ENCODE measurements around the gene EXOC1L. TPM values are rescaled to one million over a fixed set of nuclear protein-coding genes. Genes with fewer than 3 reads are reported as not detected.

EXOC1L gene, protein sequence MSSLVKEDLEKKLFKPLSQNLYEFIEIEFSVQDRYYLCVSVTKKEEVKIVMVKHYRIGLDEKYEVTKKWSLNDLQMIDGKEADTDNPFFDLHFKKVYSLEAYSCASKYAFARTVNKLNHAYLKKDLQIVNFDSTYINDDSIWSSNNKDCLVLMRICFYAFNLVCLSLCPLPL
- polyA plus RNA-seq (2013, experiment 1 of 2) = not detected
- not detected for polyA plus RNA-seq (2013, experiment 2 of 2)

DNA sequence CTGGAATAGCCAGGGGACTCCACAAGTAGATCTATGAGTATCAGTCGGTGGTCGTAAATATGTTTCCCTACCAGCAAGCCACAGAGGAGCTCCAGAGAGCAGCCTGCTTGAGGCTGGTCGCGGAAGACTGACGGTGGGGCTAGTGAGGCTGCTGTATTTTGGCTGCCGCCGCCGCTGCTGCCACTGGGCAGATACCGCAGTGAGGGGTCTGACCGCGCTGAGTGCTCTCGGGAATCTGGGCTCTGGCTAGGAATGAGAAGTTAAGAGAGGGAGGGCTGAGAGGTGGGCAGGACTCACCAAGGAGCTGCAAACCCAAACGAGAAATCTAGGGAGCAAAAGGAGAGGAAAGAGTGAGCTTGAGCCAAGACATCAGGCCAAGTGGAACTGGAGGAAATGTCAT is at the start of gene EXOC1L:
Gene EXOC1L (plus strand): TSS at position 157 of the 400 bp plus-strand sequence. CDS start 237 bp downstream, at position 394.
- H3K9ac ChIP-seq (ENCODE audit: low read depth, low read length) = 0 out of 2 replicates have a peak within 1 kb of the TSS, but pooled peaks have one; percentile 34
- 6% methylated on average over 13 of the region's 13 CpGs for WGBS
- peaks cover 3% of the 10 kb centered on the region; the same call in 1 of the 2 replicates for H3K4me1 ChIP-seq (ENCODE audit: insufficient read depth, low read length)
- H3K27me3 ChIP-seq (ENCODE audit: insufficient read depth, low read length) = no peaks in the 10 kb centered on the region
- no peak within 1 kb of the TSS for H3K27ac ChIP-seq (ENCODE audit: low read depth, low read length)
- H3K9me3 ChIP-seq (ENCODE audit: insufficient read depth, low read depth, low read length) = no peaks in the 10 kb centered on the region
- H3K36me3 ChIP-seq (ENCODE audit: insufficient read depth, low read length) = no peaks in the 10 kb centered on the region
- peak within 1 kb of the TSS; percentile 36 for H3K4me3 ChIP-seq (ENCODE audit: low read length)

DNA sequence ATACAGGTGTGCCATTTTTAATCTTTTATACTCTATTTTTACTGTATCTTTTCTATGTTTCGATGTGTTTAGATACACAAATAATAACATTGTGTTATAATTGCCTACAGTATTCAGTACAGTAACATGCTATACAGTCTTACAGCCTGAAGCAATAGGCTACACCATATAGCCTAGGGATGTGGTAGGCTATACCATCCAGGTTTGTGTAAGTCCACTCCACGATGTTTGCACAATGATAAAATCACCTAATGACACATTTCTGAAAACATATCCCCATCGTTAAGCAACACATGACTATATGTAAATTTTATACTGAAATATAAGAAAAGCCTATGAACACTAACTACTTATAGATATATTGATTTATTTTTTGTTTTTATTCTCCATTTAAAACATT is 48.9 kb upstream of the EXOC1L start:
- Histone ChIP-seq H3K9ac (ENCODE audit: low read depth, low read length) (no peak overlapping the region), H3K9me3 (ENCODE audit: insufficient read depth, low read depth, low read length) (no peaks in the 10 kb centered on the region), H3K4me1 (ENCODE audit: insufficient read depth, low read length) (peaks cover 25% of the 10 kb centered on the region), H3K4me3 (ENCODE audit: low read length) (no peak overlapping the region), H3K27me3 (ENCODE audit: insufficient read depth, low read length) (no peaks in the 10 kb centered on the region), H3K27ac (ENCODE audit: low read depth, low read length) (no peak overlapping the region), H3K36me3 (ENCODE audit: insufficient read depth, low read length) (no peaks in the 10 kb centered on the region)
- WGBS = 83% methylated on average over 1 of the region's 3 CpGs

DNA sequence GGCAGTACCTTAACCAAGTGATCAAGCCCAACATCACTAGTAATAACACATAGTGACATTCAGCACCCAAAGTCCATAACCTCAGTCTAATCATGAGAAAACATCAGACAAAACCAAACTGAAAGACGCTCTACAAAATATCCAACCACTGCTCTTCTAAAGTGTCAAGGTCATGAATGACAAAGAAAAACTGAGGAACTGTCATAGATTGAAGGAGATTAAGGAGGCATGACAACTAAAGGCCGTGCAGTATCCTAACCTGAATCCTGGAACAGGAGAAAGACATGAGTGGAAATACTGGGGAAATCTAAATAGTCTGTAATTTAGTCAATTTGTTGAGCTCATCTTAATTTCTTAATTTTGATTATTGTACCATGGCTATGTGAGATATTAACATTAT is 38.2 kb upstream of the EXOC1L start:
- H3K36me3 ChIP-seq (ENCODE audit: insufficient read depth, low read length) = no peaks in the 10 kb centered on the region
- H3K9me3 ChIP-seq (ENCODE audit: insufficient read depth, low read depth, low read length) = no peaks in the 10 kb centered on the region
- H3K4me1 ChIP-seq (ENCODE audit: insufficient read depth, low read length) = no peaks in the 10 kb centered on the region
- no peak overlapping the region for H3K27ac ChIP-seq (ENCODE audit: low read depth, low read length)
- H3K4me3 ChIP-seq (ENCODE audit: low read length) = no peak overlapping the region
- H3K9ac ChIP-seq (ENCODE audit: low read depth, low read length) = no peak overlapping the region
- 83% methylated on average over 2 of the region's 2 CpGs for WGBS
- H3K27me3 ChIP-seq (ENCODE audit: insufficient read depth, low read length) = no peaks in the 10 kb centered on the region

DNA sequence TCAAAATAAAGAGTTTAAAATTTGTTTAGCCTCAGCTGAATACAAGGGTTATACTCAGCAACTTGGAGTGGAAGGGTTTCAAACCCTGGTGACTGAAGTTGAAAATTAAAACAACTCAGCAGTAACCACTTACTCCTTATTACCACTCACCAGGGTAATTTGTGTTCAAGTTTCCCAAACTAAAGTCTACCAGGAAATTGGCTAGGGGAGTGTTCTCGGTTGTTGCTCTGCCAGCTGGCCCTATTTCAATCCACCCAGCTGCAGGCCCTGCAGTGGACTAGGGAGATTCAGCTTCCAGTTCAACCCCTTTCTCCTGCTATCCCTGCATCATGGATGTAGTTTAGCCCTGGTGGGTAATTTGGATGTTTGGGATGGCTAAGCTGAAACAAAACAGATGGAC is 37.8 kb upstream of the EXOC1L start:
- H3K9ac ChIP-seq (ENCODE audit: low read depth, low read length) = no peak overlapping the region
- H3K9me3 ChIP-seq (ENCODE audit: insufficient read depth, low read depth, low read length) = no peaks in the 10 kb centered on the region
- no peaks in the 10 kb centered on the region for H3K4me1 ChIP-seq (ENCODE audit: insufficient read depth, low read length)
- WGBS = 100% methylated on average over 1 of the region's 1 CpG
- no peak overlapping the region for H3K27ac ChIP-seq (ENCODE audit: low read depth, low read length)
- H3K4me3 ChIP-seq (ENCODE audit: low read length) = no peak overlapping the region
- no peaks in the 10 kb centered on the region for H3K27me3 ChIP-seq (ENCODE audit: insufficient read depth, low read length)
- no peaks in the 10 kb centered on the region for H3K36me3 ChIP-seq (ENCODE audit: insufficient read depth, low read length)

DNA sequence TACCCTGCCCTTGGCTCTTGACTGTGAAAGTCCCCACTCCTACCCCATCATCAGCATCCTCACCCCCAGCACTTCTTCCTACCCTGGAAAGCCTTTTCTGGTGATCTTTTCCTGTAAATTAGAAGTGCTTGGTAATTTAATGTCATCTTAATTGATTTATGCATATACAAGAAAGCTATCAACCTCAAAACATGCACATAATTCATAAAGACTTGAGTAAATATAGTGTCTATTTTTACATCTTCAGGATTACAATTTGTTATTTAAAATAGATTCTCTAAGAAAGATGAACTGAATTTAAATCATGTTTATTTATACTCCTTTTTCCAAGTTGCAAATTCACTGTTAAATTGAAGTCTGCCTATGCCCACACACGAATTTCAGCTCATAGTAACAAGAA is 36.0 kb upstream of the EXOC1L start:
- no peaks in the 10 kb centered on the region for H3K9me3 ChIP-seq (ENCODE audit: insufficient read depth, low read depth, low read length)
- no peak overlapping the region for H3K9ac ChIP-seq (ENCODE audit: low read depth, low read length)
- H3K4me3 ChIP-seq (ENCODE audit: low read length) = no peak overlapping the region
- H3K27me3 ChIP-seq (ENCODE audit: insufficient read depth, low read length) = no peaks in the 10 kb centered on the region
- H3K36me3 ChIP-seq (ENCODE audit: insufficient read depth, low read length) = no peaks in the 10 kb centered on the region
- no peak overlapping the region for H3K27ac ChIP-seq (ENCODE audit: low read depth, low read length)
- H3K4me1 ChIP-seq (ENCODE audit: insufficient read depth, low read length) = no peaks in the 10 kb centered on the region
- WGBS = no CpG with 5 or more reads among the region's 1 CpG

DNA sequence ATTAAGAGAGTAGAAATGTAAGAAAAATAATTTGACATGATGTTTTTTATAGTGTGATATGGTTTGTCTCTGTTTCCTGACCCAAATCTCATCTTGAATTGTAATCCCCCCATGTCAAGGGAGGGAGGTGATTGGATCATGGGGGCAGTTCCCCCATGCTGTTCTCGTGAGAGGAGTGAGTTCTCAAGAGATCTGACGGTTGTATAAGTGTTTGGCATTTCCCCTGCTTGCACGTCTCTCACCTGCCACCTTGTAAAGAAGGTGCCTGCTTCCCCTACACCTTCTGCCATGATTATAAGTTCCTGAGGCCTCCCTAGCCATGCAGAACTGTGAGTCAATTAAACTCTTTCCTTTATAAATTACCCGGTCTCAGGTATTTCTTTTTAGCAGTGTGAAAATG is 34.8 kb upstream of the EXOC1L start:
- Histone ChIP-seq H3K9me3 (ENCODE audit: insufficient read depth, low read depth, low read length) (no peaks in the 10 kb centered on the region), H3K27ac (ENCODE audit: low read depth, low read length) (no peak overlapping the region), H3K4me1 (ENCODE audit: insufficient read depth, low read length) (no peaks in the 10 kb centered on the region), H3K27me3 (ENCODE audit: insufficient read depth, low read length) (no peaks in the 10 kb centered on the region), H3K36me3 (ENCODE audit: insufficient read depth, low read length) (no peaks in the 10 kb centered on the region), H3K4me3 (ENCODE audit: low read length) (no peak overlapping the region), H3K9ac (ENCODE audit: low read depth, low read length) (no peak overlapping the region)
- 52% methylated on average over 3 of the region's 4 CpGs for WGBS

DNA sequence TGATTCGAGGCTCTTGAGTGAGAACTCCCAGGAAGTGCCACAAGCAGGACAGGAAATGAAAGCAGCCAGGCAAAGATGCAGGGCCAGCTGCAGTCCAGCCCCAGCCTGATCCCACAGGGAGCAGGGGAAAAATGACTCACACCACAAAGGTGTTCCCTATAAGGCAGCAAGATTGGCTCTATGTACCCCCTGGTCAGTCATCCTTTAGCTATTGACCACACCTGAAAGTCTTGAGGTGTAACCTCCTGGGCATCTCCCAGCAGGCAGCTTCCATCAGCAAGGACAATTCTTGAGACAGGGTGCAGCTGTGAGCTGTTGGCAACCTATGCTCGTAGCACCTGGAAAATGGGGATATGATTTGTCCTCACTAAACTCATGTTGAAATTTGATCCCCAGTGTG is 27.9 kb upstream of the EXOC1L start:
- Histone ChIP-seq H3K27me3 (ENCODE audit: insufficient read depth, low read length) (no peaks in the 10 kb centered on the region), H3K36me3 (ENCODE audit: insufficient read depth, low read length) (no peaks in the 10 kb centered on the region), H3K9me3 (ENCODE audit: insufficient read depth, low read depth, low read length) (no peaks in the 10 kb centered on the region), H3K4me1 (ENCODE audit: insufficient read depth, low read length) (no peaks in the 10 kb centered on the region), H3K4me3 (ENCODE audit: low read length) (no peak overlapping the region), H3K27ac (ENCODE audit: low read depth, low read length) (no peak overlapping the region), H3K9ac (ENCODE audit: low read depth, low read length) (no peak overlapping the region)
- WGBS = 89% methylated on average over 2 of the region's 2 CpGs

DNA sequence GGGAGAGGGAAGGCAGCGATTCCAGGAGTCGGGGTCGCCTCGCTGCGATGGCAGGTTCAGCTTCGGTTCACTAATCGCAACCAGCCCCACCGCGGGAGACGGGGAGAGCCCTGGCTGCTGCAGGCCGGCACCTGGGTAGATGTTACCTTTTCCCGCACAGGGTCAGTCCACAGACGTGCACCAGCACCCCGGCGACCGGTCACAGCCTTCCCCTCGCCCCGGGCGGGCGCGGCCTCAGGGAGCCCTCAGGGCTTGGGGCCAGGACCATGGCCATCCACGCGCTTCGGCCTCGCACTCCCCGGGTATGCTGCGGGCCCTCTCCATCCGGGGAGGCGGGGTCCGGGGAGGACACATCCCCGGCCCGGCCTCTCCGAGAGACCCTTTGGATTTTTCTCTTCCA is 26.1 kb upstream of the EXOC1L start:
- no peaks in the 10 kb centered on the region for H3K9me3 ChIP-seq (ENCODE audit: insufficient read depth, low read depth, low read length)
- no peak overlapping the region for H3K27ac ChIP-seq (ENCODE audit: low read depth, low read length)
- no peaks in the 10 kb centered on the region for H3K27me3 ChIP-seq (ENCODE audit: insufficient read depth, low read length)
- H3K36me3 ChIP-seq (ENCODE audit: insufficient read depth, low read length) = no peaks in the 10 kb centered on the region
- no peaks in the 10 kb centered on the region for H3K4me1 ChIP-seq (ENCODE audit: insufficient read depth, low read length)
- 96% methylated on average over 33 of the region's 33 CpGs for WGBS
- no peak overlapping the region for H3K9ac ChIP-seq (ENCODE audit: low read depth, low read length)
- no peak overlapping the region for H3K4me3 ChIP-seq (ENCODE audit: low read length)

DNA sequence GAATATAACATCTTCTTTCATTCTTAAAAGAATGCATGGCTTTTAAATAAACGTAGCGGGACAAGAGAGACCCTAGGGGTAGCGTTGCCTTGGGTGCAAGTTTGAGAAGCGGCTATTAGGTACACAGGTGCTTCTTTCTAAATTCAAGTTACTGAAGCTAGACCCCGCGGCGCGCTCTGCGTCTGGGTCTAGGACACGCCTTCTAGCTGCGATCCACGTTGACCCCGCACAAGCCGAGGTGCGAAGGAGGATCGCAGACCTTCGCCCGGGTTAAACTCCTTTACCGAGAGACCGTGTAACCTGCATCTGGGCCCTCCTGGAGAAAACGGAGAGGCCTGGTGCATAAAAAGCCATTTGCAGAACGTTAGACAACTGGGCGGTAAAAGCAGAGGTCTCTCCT is 25.5 kb upstream of the EXOC1L start:
- Histone ChIP-seq H3K27ac (ENCODE audit: low read depth, low read length) (no peak overlapping the region), H3K27me3 (ENCODE audit: insufficient read depth, low read length) (no peaks in the 10 kb centered on the region), H3K4me3 (ENCODE audit: low read length) (no peak overlapping the region), H3K4me1 (ENCODE audit: insufficient read depth, low read length) (no peaks in the 10 kb centered on the region), H3K9ac (ENCODE audit: low read depth, low read length) (no peak overlapping the region), H3K36me3 (ENCODE audit: insufficient read depth, low read length) (no peaks in the 10 kb centered on the region), H3K9me3 (ENCODE audit: insufficient read depth, low read depth, low read length) (no peaks in the 10 kb centered on the region)
- WGBS = 92% methylated on average over 23 of the region's 23 CpGs

DNA sequence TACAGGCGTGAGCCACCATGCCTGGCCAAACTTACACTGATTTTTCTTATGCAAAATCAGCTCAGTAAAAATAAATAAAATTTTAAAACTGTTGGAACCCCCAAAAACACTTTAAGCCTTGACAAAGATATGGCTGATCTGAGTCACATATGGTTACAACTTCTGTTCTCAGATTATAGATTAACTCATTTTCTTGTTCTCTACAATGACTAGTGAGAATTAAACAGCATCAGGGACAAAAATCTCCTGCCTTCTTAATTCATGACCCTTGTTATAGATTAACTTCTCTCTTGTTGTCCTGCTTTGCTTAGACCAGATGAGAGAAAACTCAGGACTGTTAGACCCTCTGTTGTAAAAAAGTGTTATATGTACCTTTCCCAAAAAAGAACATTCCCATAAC is 24.2 kb upstream of the EXOC1L start:
- H3K4me3 ChIP-seq (ENCODE audit: low read length) = no peak overlapping the region
- no peak overlapping the region for H3K27ac ChIP-seq (ENCODE audit: low read depth, low read length)
- H3K27me3 ChIP-seq (ENCODE audit: insufficient read depth, low read length) = no peaks in the 10 kb centered on the region
- no peaks in the 10 kb centered on the region for H3K36me3 ChIP-seq (ENCODE audit: insufficient read depth, low read length)
- H3K9ac ChIP-seq (ENCODE audit: low read depth, low read length) = no peak overlapping the region
- H3K9me3 ChIP-seq (ENCODE audit: insufficient read depth, low read depth, low read length) = no peaks in the 10 kb centered on the region
- 100% methylated on average over 1 of the region's 1 CpG for WGBS
- H3K4me1 ChIP-seq (ENCODE audit: insufficient read depth, low read length) = no peaks in the 10 kb centered on the region

DNA sequence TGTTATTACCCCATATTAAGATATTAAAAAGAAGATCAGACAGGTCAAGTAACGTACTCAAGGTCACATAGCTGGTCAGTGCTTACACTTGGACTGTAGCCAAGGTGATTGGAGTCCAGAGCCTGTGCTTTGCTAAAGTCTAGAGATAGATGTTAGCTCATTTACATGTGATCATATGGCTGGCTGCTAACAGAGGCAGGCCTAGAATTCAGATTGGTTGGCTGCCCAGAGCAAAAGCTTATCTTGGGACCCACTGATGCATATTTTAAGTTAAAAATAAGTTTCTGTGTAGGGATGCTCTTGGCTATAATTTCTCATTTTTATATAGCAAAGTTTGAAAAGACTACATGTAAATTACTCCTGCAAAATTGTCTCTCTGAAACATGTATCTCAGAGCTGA is 18.1 kb upstream of the EXOC1L start:
- Histone ChIP-seq H3K27me3 (ENCODE audit: insufficient read depth, low read length) (no peaks in the 10 kb centered on the region), H3K9me3 (ENCODE audit: insufficient read depth, low read depth, low read length) (no peaks in the 10 kb centered on the region), H3K36me3 (ENCODE audit: insufficient read depth, low read length) (no peaks in the 10 kb centered on the region), H3K9ac (ENCODE audit: low read depth, low read length) (no peak overlapping the region), H3K4me3 (ENCODE audit: low read length) (no peak overlapping the region), H3K27ac (ENCODE audit: low read depth, low read length) (no peak overlapping the region), H3K4me1 (ENCODE audit: insufficient read depth, low read length) (no peaks in the 10 kb centered on the region)
- WGBS = 90% methylated on average over 1 of the region's 1 CpG

DNA sequence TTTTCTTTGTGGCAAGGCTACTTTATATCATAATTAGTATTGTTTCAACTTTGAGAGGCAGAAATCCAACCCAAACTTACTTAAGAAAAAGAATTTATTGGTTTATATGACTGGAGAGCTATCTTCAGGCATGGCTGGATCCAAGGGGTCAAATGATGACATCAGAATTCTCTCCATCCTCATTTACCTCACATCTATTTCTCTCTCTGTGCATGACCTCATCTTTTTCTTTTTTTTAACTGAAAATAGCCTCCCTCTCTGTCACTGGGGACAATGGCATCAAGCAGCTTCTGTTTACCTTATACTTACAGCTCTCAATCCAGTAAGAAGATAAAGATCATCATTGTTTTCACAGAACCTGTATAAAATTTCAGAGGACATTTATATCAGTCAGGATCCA is 12.0 kb upstream of the EXOC1L start:
- Histone ChIP-seq H3K27me3 (ENCODE audit: insufficient read depth, low read length) (no peaks in the 10 kb centered on the region), H3K4me1 (ENCODE audit: insufficient read depth, low read length) (no peaks in the 10 kb centered on the region; the same call in 1 of the 2 replicates), H3K27ac (ENCODE audit: low read depth, low read length) (no peak overlapping the region), H3K9ac (ENCODE audit: low read depth, low read length) (no peak overlapping the region), H3K9me3 (ENCODE audit: insufficient read depth, low read depth, low read length) (no peaks in the 10 kb centered on the region), H3K36me3 (ENCODE audit: insufficient read depth, low read length) (no peaks in the 10 kb centered on the region), H3K4me3 (ENCODE audit: low read length) (no peak overlapping the region)

Data from HUES64 (cell line).